AML-193 (cell line): Measurements from ENCODE around the gene ABL2.
"Not testable (repeated sequence)": the region's sequence is repeated elsewhere in the genome, so short reads cannot be mapped to it uniquely, and the experiment has no call there.

Experiments
- DNase-seq, 2 experiments: peaks; one replicate each; lab custom pipeline; 2025; lab: John Stamatoyannopoulos, UW

The ABL2 gene

GRCh38 chr1:179229214-179230140, at the start of gene ABL2:
Gene ABL2, minus strand, starts transcription at chr1:179229677. Its CDS starts 280 bp downstream, at chr1:179229397.
- DNase-seq: peak; percentile 7 to 17

- DNase-seq: no peak
These were observed 49.4 kb upstream of the ABL2 start for GRCh38 chr1:179278920-179279319.

DNA sequence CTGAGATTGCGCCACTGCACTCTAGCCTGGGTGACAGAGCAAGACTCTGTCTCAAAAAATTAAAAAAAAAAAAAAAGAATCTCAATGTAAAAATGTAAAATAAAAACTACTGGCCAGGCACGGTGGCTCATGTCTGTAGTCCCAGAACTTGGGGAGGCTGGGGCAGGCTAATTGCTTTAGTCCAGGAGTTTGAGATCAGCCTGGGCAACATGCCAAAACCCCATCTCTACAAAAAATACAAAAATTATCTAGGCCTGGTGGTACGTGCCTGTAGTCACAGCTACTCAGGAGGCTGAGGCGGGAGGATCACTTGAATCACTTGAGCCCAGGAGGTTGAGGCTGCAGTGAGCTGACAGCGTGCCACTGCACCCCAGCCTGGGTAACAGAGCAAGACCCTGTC, 44.9 kb upstream of the ABL2 start:
- not testable (repeated sequence) for DNase-seq

- DNase-seq: no peak
These were observed 39.6 kb upstream of the ABL2 start for GRCh38 chr1:179269071-179269470.

DNA sequence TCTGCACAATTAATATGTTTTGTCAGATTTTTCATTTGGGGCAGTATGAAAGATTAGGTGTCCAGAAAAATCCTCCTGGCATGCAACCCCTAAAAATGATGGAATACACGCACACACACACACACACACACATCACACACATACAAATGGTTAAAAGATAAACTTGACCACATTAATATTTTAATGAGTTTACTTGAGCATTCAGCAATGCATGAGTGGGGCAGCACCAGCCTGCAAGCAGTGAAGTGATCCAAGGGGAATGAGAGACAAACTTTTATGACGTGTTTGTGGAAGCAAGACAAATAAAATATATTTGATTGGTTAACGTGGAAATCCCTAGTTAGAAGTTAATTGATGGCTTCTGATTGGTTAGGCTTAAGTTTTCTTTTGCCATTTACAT, 35.0 kb upstream of the ABL2 start:
- no peak for DNase-seq

- DNase-seq: no peak
These were observed 33.6 kb upstream of the ABL2 start for GRCh38 chr1:179263121-179263520.

GRCh38 chr1:179262183-179262582, 32.7 kb upstream of the ABL2 start:
- no peak for DNase-seq

DNA sequence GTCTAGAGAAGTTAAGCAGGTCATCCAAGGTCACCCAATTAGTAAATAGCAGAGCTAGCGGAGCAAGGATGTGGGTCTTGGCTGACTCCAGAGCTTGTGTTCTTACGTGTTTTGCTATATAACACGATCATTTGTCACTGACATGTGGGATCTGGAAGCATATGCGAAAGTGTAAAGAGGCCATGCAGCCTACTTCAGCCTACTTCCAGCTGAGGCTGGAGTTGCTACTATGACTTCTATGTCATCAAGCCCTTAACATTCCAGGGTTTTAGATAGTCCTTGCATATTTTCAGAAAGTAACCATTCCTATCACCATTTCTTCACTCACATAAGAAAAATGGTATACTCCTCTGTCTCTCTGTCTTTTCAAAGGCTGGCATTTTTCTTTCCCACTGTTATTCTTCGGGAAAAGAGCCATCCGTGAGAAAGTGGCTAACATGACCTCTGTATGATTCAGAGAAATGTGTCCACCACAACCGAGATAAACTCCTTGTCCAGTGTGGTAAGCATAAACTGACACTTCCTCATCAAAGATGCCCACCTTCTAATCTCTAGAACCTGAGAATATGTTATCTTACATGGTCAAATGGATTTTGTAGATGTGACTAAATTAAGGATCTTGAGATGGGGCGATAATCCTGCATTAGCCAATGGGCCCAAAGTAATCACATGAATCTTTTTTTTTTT, 24.0 kb upstream of the ABL2 start:
- DNase-seq: no peak

DNA sequence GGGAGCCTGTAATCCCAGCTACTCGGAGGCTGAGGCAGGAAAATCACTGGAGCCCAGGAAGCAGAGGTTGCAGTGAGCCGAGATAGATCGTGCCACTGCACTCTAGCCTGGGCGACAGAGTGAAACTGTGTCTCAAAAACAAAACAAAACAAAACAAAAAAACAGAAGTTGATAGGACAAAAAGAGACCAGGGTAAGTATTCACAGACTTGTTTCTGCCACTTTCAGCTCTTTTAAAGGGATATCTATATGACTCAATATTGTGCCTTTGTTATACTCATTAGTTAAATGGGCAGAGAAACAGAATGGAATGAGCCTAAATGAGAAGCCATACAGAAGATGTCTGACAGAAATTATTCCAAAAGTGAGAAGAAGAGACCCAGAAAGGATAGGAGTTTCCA, 23.1 kb upstream of the ABL2 start:
- no peak for DNase-seq

DNA sequence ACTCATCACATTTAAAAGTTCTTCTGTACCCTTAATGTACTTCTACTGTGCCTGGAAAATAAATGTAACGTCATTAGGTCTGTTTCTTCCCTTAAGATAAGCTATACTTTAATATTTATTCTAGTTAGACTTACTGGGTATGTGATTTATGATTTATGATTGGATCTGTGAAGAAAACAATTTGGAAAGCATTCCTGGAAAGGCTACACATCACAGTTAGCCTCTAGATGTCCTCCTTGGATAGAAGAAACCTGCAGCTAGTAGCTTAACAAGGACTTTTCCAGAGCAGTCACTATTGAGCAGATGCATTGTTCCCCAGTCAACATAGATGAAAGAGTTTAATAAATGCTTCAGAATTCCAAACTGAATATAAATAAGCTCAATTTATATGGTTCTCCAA, 22.2 kb upstream of the ABL2 start:
- DNase-seq: no peak

- DNase-seq: no peak
These were observed 18.4 kb upstream of the ABL2 start for GRCh38 chr1:179247923-179248322.

DNA sequence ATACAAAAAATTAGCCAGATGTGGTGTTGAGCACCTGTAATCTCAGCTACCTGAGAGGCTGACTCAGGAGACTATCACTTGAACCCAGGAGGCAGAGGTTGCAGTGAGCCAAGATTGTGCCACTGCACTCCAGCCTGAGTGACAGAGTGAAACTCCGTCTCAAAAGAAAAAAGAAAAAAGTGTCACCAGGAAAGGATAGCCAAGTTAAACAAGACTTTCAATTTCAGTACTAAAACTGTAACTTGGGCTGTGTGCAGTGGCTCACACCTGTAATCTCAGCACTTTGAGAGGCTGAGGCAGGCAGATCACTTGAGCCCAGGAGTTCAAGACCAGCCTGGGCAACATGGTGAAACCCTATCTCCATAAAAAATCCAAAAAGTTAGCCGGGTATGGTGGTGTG, 15.9 kb upstream of the ABL2 start:
- not testable (repeated sequence) for DNase-seq

- no peak for DNase-seq
These were observed 12.1 kb upstream of the ABL2 start for GRCh38 chr1:179241530-179242097.

DNA sequence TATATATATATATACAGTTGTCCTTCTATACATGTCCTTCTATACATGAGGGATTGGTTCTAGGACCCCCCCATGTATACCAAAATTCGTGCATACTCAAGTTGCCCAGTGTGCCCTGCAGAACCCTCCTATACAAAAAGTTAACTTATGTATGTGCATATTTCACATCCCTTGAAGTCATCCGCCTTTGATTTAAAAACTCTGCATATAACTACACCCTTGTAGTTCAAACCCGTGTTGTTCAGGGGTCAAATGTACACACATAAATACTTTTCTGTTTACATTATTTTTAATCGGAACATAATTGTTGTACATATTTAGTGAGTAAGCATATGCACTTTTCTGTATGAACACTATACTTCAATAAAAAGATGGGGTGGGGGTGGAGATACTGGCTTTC, 7.7 kb upstream of the ABL2 start:
- no peak for DNase-seq

DNA sequence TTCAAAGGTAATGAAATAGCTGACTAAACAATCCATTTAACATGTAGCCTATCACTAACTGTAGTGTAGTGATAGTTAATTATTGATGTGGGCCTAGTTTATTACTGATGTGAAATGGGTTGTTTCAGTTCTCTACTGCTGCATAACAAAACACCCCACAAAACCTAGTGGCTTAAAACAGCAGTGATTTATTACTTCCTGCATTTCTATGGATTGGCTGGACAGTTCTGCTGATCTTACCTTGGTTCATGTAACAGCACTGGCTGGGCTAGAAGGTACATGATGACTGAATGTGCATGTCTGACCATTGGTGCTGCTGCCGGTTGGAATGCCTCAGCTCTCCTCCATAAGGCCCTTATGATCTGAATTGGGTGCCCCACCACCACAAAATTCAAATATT, 5.4 kb upstream of the ABL2 start:
- no peak for DNase-seq

- DNase-seq: no peak
These were observed 2.4 kb upstream of the ABL2 start for GRCh38 chr1:179231923-179232322.

GRCh38 chr1:179230721-179231120, 1.2 kb upstream of the ABL2 start:
- DNase-seq: no peak

DNA sequence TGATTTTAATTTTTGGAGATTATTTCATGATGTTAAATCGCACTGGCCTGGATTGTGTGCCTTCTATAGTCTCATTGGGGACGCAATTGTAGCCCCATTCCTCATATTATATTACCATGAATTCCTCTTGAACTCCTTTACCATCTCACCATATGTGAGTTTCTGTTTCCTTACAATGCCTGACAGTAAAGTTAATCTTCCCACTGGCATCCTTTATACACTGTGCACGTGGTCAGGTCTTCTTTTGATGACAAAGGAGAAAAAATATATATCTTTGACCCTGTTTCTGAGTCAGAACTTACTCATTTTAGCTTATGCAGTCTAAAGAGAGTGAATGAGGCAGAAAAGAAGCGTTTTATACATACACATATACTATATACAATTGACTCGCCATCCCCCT, 774 bp upstream of the ABL2 start:
- DNase-seq: no peak

DNA sequence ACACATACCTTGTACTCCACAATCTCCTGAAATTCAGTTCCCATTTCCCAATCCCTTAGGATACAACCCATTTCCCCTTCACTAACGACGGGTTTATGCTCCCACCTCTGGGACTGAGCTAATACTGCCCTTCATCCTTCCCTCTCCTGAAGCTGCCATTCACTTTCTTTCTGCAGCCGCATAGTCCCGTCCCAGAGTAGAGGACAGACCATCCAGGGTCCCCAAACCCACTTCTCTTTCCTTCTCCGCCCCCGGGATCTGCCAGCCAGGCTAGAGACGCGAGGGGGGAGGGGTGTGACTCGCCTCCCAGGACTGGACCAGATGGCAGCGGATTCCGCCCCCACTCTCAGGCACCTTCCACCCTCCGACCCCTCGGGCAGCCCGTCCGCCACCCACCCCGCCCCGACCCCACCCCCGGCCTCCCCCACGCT, 679 bp downstream of the ABL2 start:
- no peak for DNase-seq

GRCh38 chr1:179226738-179227137, 2.7 kb downstream of the ABL2 start:
- DNase-seq: no peak

- DNase-seq: not testable (repeated sequence)
These were observed 5.0 kb downstream of the ABL2 start for GRCh38 chr1:179224466-179224865.

DNA sequence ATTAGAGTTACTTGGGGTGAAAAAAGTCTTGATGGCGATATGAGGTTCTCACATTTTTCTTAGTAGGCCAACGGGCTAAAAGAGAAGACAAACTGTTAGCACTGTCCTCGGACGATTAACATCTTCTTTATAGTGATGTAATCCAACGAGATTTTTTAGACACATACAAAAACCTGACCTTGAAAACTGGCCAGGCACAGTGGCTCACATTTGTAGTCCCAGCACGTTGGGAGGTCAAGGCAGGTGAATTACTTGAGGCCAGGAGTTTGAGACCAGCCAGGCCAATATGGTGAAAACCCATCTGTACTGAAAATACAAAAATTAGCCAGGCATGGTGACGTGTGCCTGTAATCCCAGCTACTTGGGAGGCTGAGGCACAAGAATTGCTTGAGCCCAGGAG, 8.4 kb downstream of the ABL2 start:
- DNase-seq: not testable (repeated sequence)

DNA sequence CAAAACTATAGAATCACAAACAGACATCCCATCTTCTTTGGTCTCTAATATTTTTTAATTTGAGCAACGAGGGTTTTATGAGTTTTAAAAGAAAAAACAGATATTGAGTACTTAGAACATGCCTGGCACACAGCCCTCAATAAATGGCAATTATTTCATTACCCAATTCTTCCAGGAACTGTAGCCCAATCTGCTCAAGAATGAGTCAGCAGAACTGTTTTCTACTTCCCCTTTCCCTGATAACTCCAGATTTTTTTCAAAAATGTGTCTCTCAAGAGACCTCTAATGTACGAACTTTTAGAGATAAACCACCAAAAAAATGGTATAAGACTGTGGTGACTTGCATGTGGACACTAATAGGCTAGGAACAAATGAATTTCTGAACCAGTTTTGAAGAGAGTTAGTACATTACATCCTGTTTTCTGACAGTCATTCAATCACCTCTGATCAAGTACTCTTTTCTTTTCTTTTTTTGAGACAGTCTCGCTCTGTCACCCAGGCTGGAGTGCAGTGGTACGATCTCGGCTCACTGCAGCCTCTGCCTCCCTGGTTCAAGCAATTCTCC, 11.5 kb downstream of the ABL2 start:
- peak; percentile 60 to 76 for DNase-seq
